MM.1S (cell line): ENCODE results near the gene KRTAP10-6.
A peak's percentile ranks its signal among the peaks of the same experiment; 100 is the strongest.
"Not testable (repeated sequence)": the region's sequence is repeated elsewhere in the genome, so short reads cannot be mapped to it uniquely, and the experiment has no call there.

Experiments
- DNase-seq: peaks from one replicate; pipeline ENCODE4 v3.0.0-alpha.2; 2015
- H2AFZ ChIP-seq: fragments of 300-600 bp; sonication (generic); 2 replicates; pipeline ENCODE4 v1.6.0; 2016; ENCODE audit warnings: antibody characterized with exemption, low read length
- H3F3A ChIP-seq: fragments of 300-600 bp; sonication (generic); 2 replicates; pipeline ENCODE4 v1.6.1; 2016; ENCODE audit warnings: mild to moderate bottlenecking, antibody characterized with exemption, low read length, moderate library complexity, mixed read lengths; ENCODE audit not compliant: insufficient read depth
- H3K27ac ChIP-seq: fragments of 300-600 bp; sonication (generic); 2 replicates; pipeline ENCODE4 v1.5.1; 2016; ENCODE audit warnings: mild to moderate bottlenecking, low read length
- H3K27me3 ChIP-seq: fragments of 300-600 bp; sonication (generic); replicated peaks from 2 replicates; pipeline ENCODE4 v1.6.0; 2016; ENCODE audit warnings: low read length; ENCODE audit not compliant: insufficient read depth
- H3K36me3 ChIP-seq: fragments of 300-600 bp; sonication (generic); replicated peaks from 2 replicates; pipeline ENCODE4 v1.6.1; 2016; ENCODE audit warnings: mild to moderate bottlenecking, low read length, mixed read lengths; ENCODE audit not compliant: insufficient read depth
- H3K4me1 ChIP-seq: fragments of 300-600 bp; sonication (generic); 2 replicates; pipeline ENCODE4 v1.6.1; 2016; ENCODE audit warnings: low read length, mixed read lengths
- H3K4me2 ChIP-seq: fragments of 300-600 bp; sonication (generic); 2 replicates; pipeline ENCODE4 v1.6.0; 2016; ENCODE audit warnings: low read depth, low read length
- H3K4me3 ChIP-seq: fragments of 300-600 bp; sonication (generic); 2 replicates; pipeline ENCODE4 v1.5.1; 2016; ENCODE audit warnings: low read length, mixed read lengths
- H3K79me2 ChIP-seq: fragments of 300-600 bp; sonication (generic); 2 replicates; pipeline ENCODE4 v1.6.1; 2016; ENCODE audit warnings: mixed run types, low read length, mixed read lengths
- H3K9ac ChIP-seq: fragments of 300-600 bp; sonication (generic); 2 replicates; pipeline ENCODE4 v1.6.1; 2016; ENCODE audit warnings: low read length, mixed read lengths
- H3K9me2 ChIP-seq: fragments of 300-600 bp; sonication (generic); replicated peaks from 2 replicates; pipeline ENCODE4 v1.6.1; 2016; ENCODE audit warnings: mild to moderate bottlenecking, low read length, mixed read lengths; ENCODE audit not compliant: insufficient read depth
- H3K9me3 ChIP-seq: fragments of 300-600 bp; sonication (generic); replicated peaks from 2 replicates; pipeline ENCODE4 v1.6.1; 2016; ENCODE audit warnings: mild to moderate bottlenecking, low read length, mixed read lengths; ENCODE audit not compliant: insufficient read depth
- H4K20me1 ChIP-seq: fragments of 300-600 bp; sonication (generic); 2 replicates; pipeline ENCODE4 v1.6.1; 2016; ENCODE audit warnings: mild to moderate bottlenecking, low read length, moderate library complexity, mixed read lengths; ENCODE audit not compliant: insufficient read depth
- CTCF ChIP-seq: fragments of 300-600 bp; sonication (generic); IDR thresholded peaks from 2 replicates; pipeline ENCODE4 v1.5.1; 2016; ENCODE audit warnings: antibody characterized with exemption, low read length, mixed read lengths
- EZH2 ChIP-seq: fragments of 300-600 bp; sonication (generic); optimal IDR thresholded peaks from 2 replicates; pipeline ENCODE3; 2017; ENCODE audit warnings: low read depth, mild to moderate bottlenecking, antibody characterized with exemption, low read length, mixed read lengths
- EZH2phosphoT487 ChIP-seq: fragments of 300-600 bp; sonication (generic); IDR thresholded peaks from 2 replicates; pipeline ENCODE4 v1.6.1; 2018; ENCODE audit warnings: antibody characterized with exemption, low read length

Gene KRTAP10-6

GRCh38 chr21:44575307-44576024 is 16.8 kb downstream of the KRTAP10-6 start:
- Histone ChIP-seq H3K36me3 (no peaks in the 10 kb centered on the region), H3K4me3 (no peak overlapping the region), H3K79me2 (no peaks in the 10 kb centered on the region), H3K4me2 (no peak overlapping the region), H3K27me3 (peaks cover 94% of the 10 kb centered on the region), H3K9ac (no peak overlapping the region), H3K27ac (no peak overlapping the region), H3K9me3 (no peaks in the 10 kb centered on the region), H3F3A (no peaks in the 10 kb centered on the region), H3K4me1 (no peaks in the 10 kb centered on the region), H4K20me1 (no peaks in the 10 kb centered on the region), H2AFZ (no peak overlapping the region), H3K9me2 (no peaks in the 10 kb centered on the region)
- TF ChIP-seq EZH2 (no peak), CTCF (no peak)
- DNase-seq: no peak

- Histone ChIP-seq H3K9ac (no peak overlapping the region), H3K4me2 (no peak overlapping the region), H3F3A (no peaks in the 10 kb centered on the region), H4K20me1 (no peaks in the 10 kb centered on the region), H3K27ac (no peak overlapping the region), H2AFZ (no peak overlapping the region), H3K79me2 (no peaks in the 10 kb centered on the region), H3K9me3 (no peaks in the 10 kb centered on the region), H3K27me3 (peaks cover 94% of the 10 kb centered on the region), H3K4me3 (no peak overlapping the region), H3K36me3 (no peaks in the 10 kb centered on the region), H3K9me2 (no peaks in the 10 kb centered on the region), H3K4me1 (no peaks in the 10 kb centered on the region)
- no peak for DNase-seq
- TF ChIP-seq EZH2phosphoT487: no peak
- 0 out of 2 replicates have a peak, but pooled peaks have one; percentile 4 for TF ChIP-seq CTCF
- no peak for TF ChIP-seq EZH2
These were observed 17.6 kb downstream of the KRTAP10-6 start for GRCh38 chr21:44574457-44575306.

GRCh38 chr21:44573630-44574456 is 18.5 kb downstream of the KRTAP10-6 start, which contains the start of gene KRTAP10-4:
TSS of gene KRTAP10-4 (plus strand) at chr21:44573729. CDS start at chr21:44573759, 30 bp downstream.
- not testable (repeated sequence) for H4K20me1 ChIP-seq, H3K9me2 ChIP-seq, DNase-seq, H3K4me3 ChIP-seq, H3F3A ChIP-seq, H3K4me1 ChIP-seq, H3K9me3 ChIP-seq, H3K4me2 ChIP-seq, H2AFZ ChIP-seq, H3K36me3 ChIP-seq, H3K9ac ChIP-seq, H3K27ac ChIP-seq, H3K79me2 ChIP-seq
- H3K27me3 ChIP-seq: peaks cover 94% of the 10 kb centered on the region
